HUDEP-2 (cell line): ENCODE results near the gene JMJD7.

Experiments
- DNase-seq, 76 experiments: peaks; one replicate each; lab custom pipeline; 2025; ENCODE audit not compliant: unreplicated experiment in 76 of 76; lab: John Stamatoyannopoulos, UW

JMJD7 gene

DNA sequence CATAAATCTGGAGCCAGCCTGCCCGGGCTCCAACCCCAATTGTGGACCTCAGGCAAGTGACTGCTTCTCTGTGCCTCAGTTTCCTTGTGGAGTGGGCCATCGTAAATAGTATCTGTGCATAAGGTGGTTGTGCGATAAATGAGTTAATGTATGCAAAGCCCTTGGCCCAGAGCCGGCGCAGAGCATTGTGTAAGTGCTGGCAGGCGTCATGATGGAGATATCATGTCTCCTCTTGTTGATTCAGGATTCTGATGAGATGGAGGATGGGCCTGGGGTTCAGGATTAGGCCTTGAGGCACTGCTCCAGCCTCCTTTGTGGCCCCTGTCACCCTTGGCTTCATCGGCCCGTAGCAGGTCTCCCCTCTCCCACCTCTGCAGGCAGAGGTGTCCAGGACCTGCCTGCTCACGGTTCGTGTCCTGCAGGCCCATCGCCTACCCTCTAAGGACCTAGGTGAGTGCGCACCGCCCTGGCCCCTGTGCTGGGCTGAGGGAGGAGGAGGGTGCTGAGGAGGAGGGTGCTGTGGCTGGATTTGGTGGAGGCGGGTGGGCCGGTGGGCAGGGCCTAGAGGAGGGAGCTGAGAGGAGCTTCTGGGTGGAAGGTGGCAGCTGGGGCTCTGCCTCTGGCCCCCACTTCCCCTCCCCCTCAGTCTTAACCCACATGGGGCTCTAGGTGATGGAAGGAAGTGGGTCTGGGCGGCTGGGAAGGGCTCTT is 12.0 kb downstream of the JMJD7 start:
- DNase-seq = no peak

DNA sequence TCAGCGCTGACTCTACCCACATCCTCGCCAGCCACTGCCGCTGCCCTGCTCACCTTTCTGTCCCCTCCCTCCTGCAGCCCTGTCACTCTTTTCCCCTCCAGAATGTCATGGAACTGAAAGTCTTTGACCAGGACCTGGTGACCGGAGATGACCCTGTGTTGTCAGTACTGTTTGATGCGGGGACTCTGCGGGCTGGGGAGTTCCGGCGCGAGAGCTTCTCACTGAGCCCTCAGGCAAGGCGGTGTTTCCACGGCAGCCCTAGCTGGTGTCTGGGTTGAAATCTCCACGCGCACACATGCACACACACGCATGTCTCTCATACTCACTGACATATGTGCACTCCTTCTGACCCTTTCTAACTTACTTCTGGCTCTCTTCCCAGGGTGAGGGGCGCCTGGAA is 12.8 kb downstream of the JMJD7 start:
- DNase-seq = no peak

- no peak for DNase-seq
Measured at GRCh38 chr15:41841131-41841530, 13.2 kb downstream of the JMJD7 start.

DNA sequence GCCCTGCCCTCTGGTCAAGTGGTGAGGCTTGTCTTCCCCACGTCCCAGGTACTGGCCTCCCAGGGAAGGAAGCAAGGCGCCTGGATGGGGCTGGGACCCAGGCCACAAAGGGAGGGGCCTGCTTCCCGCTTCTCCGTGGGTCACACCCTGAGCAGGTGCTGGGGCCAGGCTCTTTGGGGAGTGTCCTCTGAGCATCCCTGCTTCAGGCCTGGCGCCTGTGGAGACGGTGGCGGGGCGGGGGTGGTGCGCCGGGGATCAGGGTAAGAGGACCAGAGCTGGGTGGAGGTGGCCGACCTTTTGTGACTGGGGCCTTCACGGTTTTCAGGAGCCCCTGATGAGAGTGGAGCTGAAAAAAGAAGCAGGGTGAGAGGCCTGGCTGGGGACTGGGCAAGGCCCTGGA is 14.3 kb downstream of the JMJD7 start:
- no peak for DNase-seq

DNA sequence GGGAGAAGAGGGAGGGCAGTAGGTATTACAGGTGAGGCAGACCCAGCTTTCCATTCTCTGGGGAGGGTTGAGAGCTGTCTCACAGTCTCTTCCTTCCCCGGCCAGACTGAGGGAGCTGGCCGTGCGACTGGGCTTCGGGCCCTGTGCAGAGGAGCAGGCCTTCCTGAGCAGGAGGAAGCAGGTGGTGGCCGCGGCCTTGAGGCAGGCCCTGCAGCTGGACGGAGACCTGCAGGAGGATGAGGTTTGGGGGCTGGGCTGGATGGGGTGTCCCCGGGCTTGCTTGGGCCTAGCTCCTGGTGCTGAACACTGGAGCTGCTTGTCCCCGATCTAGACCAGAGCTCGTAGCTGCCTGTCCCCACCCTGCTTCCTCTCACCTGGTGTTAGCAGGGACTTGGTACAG is 15.7 kb downstream of the JMJD7 start:
- no peak for DNase-seq

GRCh38 chr15:41844814-41845213 is 16.9 kb downstream of the JMJD7 start:
- no peak for DNase-seq

DNA sequence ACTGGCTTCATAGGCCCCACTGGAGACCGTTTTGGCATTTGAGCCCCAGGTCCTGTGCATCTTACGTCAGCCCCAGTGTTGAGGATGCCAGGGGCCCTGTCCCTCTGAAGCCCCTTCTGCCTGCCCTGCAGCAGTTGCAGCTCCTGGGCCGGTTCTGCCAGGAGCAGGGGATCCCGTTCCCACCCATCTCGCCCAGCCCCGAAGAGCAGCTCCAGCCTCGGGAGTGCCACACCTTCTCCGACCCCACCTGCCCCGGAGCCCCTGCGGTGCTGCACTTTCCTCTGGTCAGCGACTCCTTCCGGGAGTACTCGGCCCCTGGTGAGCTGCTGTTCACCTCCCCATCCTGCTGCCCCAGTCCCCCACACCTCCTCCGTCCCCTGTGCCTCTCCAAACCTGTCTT is 19.3 kb downstream of the JMJD7 start:
- no peak for DNase-seq

- DNase-seq = no peak
Measured at GRCh38 chr15:41847981-41848380, 20.1 kb downstream of the JMJD7 start.

GRCh38 chr15:41848631-41849030 is 20.7 kb downstream of the JMJD7 start:
- DNase-seq = no peak

- no peak for DNase-seq
Measured at GRCh38 chr15:41849204-41849603, 21.3 kb downstream of the JMJD7 start.

DNA sequence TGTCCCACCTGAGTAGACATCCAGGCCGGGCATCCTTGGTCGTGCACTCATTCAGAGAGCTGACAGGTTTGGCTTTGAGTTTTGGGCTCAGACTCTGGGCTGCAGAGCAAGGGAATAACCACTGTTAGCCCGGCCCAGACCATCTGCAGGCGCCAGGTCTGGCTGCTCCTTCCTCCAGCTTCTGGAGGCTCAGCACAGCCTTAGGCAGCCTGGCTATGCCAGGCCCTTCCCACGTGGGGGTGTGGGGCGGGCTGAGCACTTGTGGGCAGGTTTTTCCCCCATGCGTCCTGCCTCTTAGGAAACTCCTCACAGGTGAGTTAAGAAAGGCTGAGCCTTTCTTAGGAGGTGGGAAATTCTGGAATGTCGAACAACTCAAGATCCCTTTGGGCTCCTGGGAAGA is 22.0 kb downstream of the JMJD7 start:
- no peak for DNase-seq

DNA sequence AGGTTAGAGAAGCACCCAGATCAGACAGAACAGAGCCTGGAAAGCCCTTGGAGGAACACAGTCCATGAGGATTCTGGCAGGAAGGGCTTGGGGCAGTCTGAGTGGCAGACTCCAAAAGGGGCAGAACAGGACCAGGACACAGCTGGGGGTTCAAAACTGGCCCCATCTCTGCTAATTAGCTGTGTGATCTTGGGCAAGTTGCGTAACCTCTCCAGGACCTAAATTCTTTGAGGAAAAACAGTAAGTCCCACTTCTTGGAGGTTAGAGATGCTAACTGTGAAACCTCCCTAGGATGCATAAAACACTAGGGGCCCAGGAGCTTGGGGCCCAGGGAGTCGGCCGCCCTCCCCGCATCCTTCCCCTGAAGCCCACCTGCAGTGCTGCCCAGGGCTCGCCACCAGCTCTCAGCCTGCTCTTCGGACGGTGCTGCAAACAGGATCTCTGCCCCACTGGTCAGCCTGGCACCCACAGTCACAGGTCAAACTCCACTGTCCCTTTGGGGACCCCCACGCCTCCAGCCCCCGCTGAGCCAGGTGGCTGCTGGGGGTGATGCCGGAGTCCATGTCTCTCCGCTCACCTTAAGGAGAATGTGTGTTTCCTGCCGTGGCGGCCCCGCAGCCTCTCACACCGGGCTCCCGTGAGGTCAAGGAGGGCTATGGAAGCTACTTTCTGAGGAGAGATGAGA is 22.7 kb downstream of the JMJD7 start:
- DNase-seq = no peak

- no peak for DNase-seq
Measured at GRCh38 chr15:41851167-41851523, 23.3 kb downstream of the JMJD7 start.

- DNase-seq = no peak
Measured at GRCh38 chr15:41851755-41852370, 24.0 kb downstream of the JMJD7 start.

DNA sequence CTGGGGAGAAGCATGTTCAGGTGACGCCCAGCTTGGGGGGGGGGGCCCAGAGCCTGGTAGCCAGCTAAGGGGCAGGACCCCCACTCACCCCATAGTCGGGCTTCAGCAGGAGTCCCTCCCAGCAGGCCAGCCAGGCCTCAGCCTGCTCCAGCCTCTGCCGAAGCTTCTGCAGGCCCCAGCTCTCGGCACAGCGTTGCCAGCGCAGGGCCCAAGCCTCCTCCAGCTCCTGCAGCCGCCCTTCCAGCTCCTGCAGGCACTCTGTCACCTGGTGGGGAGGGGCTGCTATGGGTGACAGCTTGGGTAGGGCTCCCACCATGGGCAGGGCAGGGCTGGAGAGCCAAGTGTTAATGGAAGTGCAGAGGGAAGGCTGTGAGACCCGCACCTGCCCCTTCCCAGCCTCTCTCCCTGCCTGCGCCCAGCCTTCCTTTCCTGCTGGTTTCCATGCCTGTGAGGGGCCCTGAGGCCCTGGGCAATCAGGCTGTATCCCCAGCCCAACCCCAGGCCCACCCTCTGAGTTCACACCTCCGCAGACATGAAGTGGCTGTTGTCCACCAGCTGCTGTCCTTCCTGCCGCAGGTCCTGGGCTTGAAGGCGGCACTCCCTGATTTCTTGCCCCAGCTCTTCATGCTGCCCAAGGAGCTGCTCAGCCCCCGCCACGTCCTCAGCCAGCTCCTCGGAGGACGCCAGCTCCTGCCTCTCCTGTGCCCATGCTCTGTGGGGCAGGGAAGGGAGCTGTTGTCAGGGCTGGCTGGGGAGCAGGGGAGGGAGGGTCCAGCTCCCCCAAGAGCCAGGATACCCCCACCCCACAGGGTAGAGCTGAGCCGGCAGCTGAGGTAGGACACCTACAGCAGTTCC is 25.1 kb downstream of the JMJD7 start:
- DNase-seq = no peak

- DNase-seq = no peak
Measured at GRCh38 chr15:41853831-41854230, 25.9 kb downstream of the JMJD7 start.

DNA sequence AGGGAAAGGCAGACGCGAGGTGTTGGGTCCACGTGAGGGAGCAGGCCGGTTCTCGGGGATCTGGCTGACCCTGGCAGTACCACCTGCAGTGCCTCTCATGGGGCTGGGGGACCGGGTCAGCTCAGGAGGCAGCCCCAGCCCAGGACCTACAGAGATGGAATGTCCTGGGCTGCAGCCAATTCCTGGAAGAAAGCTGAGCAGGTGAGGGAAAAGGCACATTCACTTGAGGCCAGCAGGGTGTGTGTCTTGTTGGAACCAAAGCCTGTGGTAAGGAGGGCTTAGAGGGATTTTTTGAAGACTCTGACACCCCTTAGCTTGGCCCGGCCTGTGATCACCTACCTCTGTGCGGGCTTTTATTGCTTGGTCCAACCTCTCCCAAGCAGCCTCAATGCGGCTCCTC is 26.6 kb downstream of the JMJD7 start:
- no peak for DNase-seq

DNA sequence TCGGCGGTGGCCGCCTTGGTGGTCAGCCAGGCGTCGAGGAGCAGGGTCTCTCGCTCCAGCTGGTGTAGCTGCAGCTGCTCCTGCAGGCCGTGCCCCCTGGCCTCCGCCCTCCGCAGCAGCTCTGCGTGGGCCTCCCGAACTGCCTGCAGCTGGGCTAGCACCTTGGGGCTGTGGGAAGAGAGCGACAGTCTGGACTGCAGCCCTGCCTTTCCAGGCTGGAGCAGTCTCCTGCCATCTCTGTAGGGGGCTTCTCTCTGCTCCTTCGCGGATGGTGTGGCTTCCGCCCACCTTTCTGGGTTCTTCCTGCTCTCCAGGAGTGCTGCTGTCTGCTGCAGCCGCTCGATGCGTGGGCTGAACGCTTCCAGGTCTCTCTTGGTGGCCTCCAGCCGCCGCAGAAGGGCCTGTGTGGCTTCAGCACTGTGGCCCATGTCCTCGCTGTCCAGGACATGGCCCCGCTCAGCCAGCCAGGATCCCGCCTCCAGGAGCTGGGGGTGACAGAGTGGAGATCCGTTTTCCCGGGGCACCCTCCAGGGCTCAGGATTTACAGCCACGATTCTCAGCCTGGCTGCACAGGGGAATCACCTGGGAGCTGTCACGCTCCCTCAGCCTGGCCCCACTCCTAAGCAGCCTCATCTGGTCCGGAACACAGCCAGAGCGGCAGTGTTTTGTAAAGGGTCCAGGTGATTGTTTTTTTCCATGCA is 27.5 kb downstream of the JMJD7 start:
- no peak for DNase-seq

- no peak for DNase-seq
Measured at GRCh38 chr15:41856262-41856661, 28.4 kb downstream of the JMJD7 start.

- no peak for DNase-seq
Measured at GRCh38 chr15:41856716-41857115, 28.8 kb downstream of the JMJD7 start.

DNA sequence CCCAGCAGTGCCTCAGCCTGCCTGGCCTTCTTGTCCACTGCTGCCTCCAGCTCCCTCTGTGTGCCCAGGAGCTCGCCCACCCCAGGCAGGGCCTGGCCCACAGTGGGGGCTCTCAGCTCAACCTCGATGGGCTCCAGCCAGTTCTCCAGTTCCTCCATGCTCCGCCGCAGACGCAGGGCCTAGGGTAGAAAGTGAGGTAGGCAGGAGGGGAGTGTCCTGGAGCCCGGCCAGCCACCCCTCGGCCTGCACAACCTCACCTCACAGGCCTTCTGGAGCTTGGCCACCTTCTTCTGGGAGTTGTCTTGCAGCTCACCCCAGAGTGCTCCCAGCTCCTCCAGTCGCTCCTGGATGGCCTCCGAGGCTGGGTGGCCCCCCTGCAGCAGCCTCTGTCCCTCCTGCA is 29.4 kb downstream of the JMJD7 start:
- DNase-seq = no peak
